Osteocyte (in vitro differentiated cells): ENCODE measurements around the gene DPYD. TPM values are rescaled to one million over a fixed set of nuclear protein-coding genes. Genes with fewer than 3 reads are reported as not detected.

Source experiments
- DNase-seq: peaks from one replicate; pipeline ENCODE4 v3.0.0; 2021; ENCODE audit warnings: mixed read lengths; ENCODE audit not compliant: unreplicated experiment; ENCODE audit errors: extremely low spot score
- H3K27ac Mint-ChIP-seq: one replicate; pipeline ENCODE4 v1.8.0; 2021; ENCODE audit warnings: mild to moderate bottlenecking, mixed read lengths; ENCODE audit not compliant: unreplicated experiment
- H3K27me3 Mint-ChIP-seq: one replicate; pipeline ENCODE4 v1.8.0; 2021; ENCODE audit warnings: mixed read lengths; ENCODE audit not compliant: unreplicated experiment
- H3K36me3 Mint-ChIP-seq: one replicate; pipeline ENCODE4 v1.8.0; 2021; ENCODE audit warnings: mixed read lengths; ENCODE audit not compliant: unreplicated experiment
- H3K4me1 Mint-ChIP-seq: one replicate; pipeline ENCODE4 v1.8.0; 2021; ENCODE audit warnings: mixed read lengths; ENCODE audit not compliant: unreplicated experiment
- H3K4me3 Mint-ChIP-seq: one replicate; pipeline ENCODE4 v1.8.0; 2021; ENCODE audit warnings: mild to moderate bottlenecking, moderate library complexity, mixed read lengths; ENCODE audit not compliant: unreplicated experiment
- H3K9me3 Mint-ChIP-seq: one replicate; pipeline ENCODE4 v1.8.0; 2021; ENCODE audit warnings: mixed read lengths; ENCODE audit not compliant: unreplicated experiment
- total RNA-seq: library from RNA; stranded (reverse); gene quantifications from 2 replicates; pipeline ENCODE4 v1.2.1, GENCODE V29; 2021
- TF ChIP-seq, protein P1 (sequence below): fragments of 200-600 bp; sonication (generic); IDR thresholded peaks from 2 replicates; pipeline ENCODE4 v1.5.0; 2021; ENCODE audit warnings: antibody characterized with exemption, mild to moderate bottlenecking, moderate library complexity

The DPYD gene
- total RNA-seq, 1 donor from 2014 or later: 44.0 TPM

DNA sequence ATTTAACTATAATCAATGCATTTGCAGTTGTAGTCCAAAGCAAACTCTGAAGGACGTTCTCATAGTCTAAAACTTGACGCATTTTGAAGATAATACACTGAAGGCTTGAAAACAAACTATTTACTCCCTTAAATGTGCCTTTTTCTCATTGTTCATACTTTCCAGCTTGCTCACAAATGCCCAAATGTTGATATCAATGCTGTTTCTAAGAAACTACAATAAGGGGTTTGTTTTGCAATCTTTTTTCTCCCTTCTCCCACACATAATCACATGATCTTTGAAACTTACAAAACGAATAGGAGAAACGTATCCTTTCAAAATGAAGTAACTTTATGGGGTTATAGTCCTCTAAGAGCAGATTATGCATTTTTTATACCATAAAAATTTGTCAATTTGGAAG is 508.7 kb downstream of the DPYD start:
- DNase-seq: no peak
- Mint-ChIP-seq H3K4me1 (no peaks in the 10 kb centered on the region), H3K27ac (no peak overlapping the region), H3K9me3 (peaks cover 8% of the 10 kb centered on the region), H3K36me3 (peaks cover 11% of the 10 kb centered on the region), H3K4me3 (no peak overlapping the region), H3K27me3 (no peaks in the 10 kb centered on the region)
- TF ChIP-seq, protein P1, sequence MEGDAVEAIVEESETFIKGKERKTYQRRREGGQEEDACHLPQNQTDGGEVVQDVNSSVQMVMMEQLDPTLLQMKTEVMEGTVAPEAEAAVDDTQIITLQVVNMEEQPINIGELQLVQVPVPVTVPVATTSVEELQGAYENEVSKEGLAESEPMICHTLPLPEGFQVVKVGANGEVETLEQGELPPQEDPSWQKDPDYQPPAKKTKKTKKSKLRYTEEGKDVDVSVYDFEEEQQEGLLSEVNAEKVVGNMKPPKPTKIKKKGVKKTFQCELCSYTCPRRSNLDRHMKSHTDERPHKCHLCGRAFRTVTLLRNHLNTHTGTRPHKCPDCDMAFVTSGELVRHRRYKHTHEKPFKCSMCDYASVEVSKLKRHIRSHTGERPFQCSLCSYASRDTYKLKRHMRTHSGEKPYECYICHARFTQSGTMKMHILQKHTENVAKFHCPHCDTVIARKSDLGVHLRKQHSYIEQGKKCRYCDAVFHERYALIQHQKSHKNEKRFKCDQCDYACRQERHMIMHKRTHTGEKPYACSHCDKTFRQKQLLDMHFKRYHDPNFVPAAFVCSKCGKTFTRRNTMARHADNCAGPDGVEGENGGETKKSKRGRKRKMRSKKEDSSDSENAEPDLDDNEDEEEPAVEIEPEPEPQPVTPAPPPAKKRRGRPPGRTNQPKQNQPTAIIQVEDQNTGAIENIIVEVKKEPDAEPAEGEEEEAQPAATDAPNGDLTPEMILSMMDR: no peak

DNA sequence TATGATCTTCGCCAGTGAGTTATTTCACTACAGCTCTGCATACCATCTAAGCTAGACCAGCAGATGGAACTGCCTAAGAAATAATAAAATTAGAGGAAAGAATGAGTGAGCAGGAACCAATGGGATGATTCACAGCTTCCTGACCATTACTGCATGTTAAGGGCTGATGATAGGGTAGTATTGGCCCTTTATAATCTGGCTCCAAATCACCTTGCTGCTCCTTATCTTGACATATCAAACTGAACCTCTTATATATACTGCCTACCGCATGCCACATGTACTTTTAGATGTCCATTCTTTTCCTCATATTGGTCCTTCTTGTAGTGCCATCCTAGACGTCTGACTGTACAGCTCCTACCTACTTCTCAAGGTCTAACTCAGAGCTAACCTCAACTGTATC is 524.4 kb downstream of the DPYD start:
- no peaks in the 10 kb centered on the region for H3K4me1 Mint-ChIP-seq
- no peak overlapping the region for H3K4me3 Mint-ChIP-seq
- no peak for DNase-seq
- TF ChIP-seq, protein P1: no peak
- no peak overlapping the region for H3K27ac Mint-ChIP-seq
- peaks cover 12% of the 10 kb centered on the region for H3K36me3 Mint-ChIP-seq
- no peaks in the 10 kb centered on the region for H3K27me3 Mint-ChIP-seq
- peaks cover 7% of the 10 kb centered on the region for H3K9me3 Mint-ChIP-seq

GRCh38 chr1:97392701-97393100 is 528.1 kb downstream of the DPYD start:
- H3K27me3 Mint-ChIP-seq: no peaks in the 10 kb centered on the region
- H3K4me1 Mint-ChIP-seq: no peaks in the 10 kb centered on the region
- peaks cover 8% of the 10 kb centered on the region for H3K36me3 Mint-ChIP-seq
- no peaks in the 10 kb centered on the region for H3K9me3 Mint-ChIP-seq
- no peak for DNase-seq
- H3K4me3 Mint-ChIP-seq: no peak overlapping the region
- TF ChIP-seq, protein P1: no peak
- no peak overlapping the region for H3K27ac Mint-ChIP-seq

DNA sequence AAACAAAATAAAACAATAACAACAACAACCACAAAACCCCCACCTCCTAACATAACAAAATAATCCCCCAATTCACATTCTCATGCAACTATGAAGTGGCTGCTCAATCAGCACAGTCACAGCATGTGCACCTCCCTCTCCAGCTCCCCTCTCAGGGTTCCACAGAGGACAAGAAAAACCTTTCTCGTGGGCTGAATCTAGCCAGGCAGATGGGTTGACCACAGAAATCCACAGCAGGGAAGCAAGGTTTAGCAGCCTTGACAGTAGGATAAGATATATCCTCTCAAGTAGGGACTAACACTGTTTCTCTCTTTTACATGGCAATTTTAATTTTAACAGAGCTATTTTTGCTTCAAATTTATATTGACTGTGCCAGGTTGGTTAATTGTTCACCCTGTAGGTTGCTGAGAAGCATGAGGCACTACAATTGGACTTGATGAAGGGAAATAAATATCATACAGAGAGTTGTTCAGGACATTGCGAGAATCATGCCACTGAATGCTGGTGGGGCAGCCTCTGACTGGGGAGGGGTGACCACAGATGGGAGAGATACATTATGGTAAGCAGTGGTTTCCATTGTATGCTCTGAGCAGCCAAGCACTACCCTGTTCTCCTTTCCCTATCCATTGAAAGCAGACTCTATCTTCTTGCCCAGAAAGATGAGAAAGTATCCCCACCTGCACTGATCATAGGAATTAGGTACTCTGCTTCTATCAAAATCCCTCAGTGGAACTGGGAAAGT is 535.1 kb downstream of the DPYD start:
- TF ChIP-seq, protein P1: no peak
- no peak overlapping the region for H3K27ac Mint-ChIP-seq
- H3K27me3 Mint-ChIP-seq: no peaks in the 10 kb centered on the region
- H3K4me1 Mint-ChIP-seq: peaks cover 4% of the 10 kb centered on the region
- H3K4me3 Mint-ChIP-seq: no peak overlapping the region
- no peak for DNase-seq
- peaks cover 2% of the 10 kb centered on the region for H3K36me3 Mint-ChIP-seq
- no peaks in the 10 kb centered on the region for H3K9me3 Mint-ChIP-seq

GRCh38 chr1:97384294-97384968 is 536.4 kb downstream of the DPYD start:
- H3K27me3 Mint-ChIP-seq: no peaks in the 10 kb centered on the region
- no peaks in the 10 kb centered on the region for H3K9me3 Mint-ChIP-seq
- no peak overlapping the region for H3K4me3 Mint-ChIP-seq
- TF ChIP-seq, protein P1: no peak
- DNase-seq: no peak
- peaks cover 4% of the 10 kb centered on the region for H3K4me1 Mint-ChIP-seq
- H3K36me3 Mint-ChIP-seq: peaks cover 7% of the 10 kb centered on the region
- H3K27ac Mint-ChIP-seq: no peak overlapping the region
